Thoracic aorta (tissue), 2 donors: ENCODE data around the gene CYFIP1. TPM values are rescaled to one million over a fixed set of nuclear protein-coding genes. Genes with fewer than 3 reads are reported as not detected.
A peak's percentile ranks its signal among the peaks of the same experiment; 100 is the strongest.

ENCODE experiments used
- ATAC-seq: fragments of 150-250 bp; one replicate; pipeline ENCODE4 v1.8.0; 2017; ENCODE audit warnings: low read depth; ENCODE audit not compliant: insufficient number of reproducible peaks, low FRiP score
- DNase-seq: peaks from one replicate; pipeline ENCODE4 v3.0.0-alpha.2; 2020; ENCODE audit warnings: low spot score
- H3K27ac ChIP-seq, 2 donors: fragments of 200-600 bp; sonication (generic); 1 replicate in 1 of 2; 2 replicates in 1 of 2; pipeline ENCODE4 v1.5.1; 2016; ENCODE audit warnings: mild to moderate bottlenecking in 2 of 2, moderate library complexity in 2 of 2
- H3K27me3 ChIP-seq: fragments of 200-600 bp; sonication (generic); replicated peaks from 2 replicates; pipeline ENCODE4 v1.6.0; 2016; ENCODE audit warnings: mild to moderate bottlenecking; ENCODE audit not compliant: insufficient read depth
- H3K36me3 ChIP-seq: fragments of 200-600 bp; sonication (generic); one replicate; pipeline ENCODE4 v1.5.1; 2016
- H3K4me1 ChIP-seq, 2 donors: fragments of 200-600 bp; sonication (generic); 1 replicate in 1 of 2; 2 replicates in 1 of 2; pipeline versions ENCODE4 v1.5.1 to v1.6.0; 2016; ENCODE audit warnings: low read depth in 2 of 2, mild to moderate bottlenecking in 1 of 2; ENCODE audit not compliant: control insufficient read depth in 1 of 2
- H3K4me3 ChIP-seq: fragments of 200-600 bp; sonication (generic); 2 replicates; pipeline ENCODE4 v1.5.1; 2016; ENCODE audit warnings: mild to moderate bottlenecking
- H3K9me3 ChIP-seq: fragments of 200-600 bp; sonication (generic); 2 replicates; pipeline ENCODE4 v1.5.1; 2016
- total RNA-seq, 2 donors: library from RNA; depleted of rRNA; stranded (reverse); fragments of >200 nt; gene quantifications; one replicate each; pipeline versions ENCODE4 v1.1.0 to v1.2.3, GENCODE V29; 2016
- TF ChIP-seq, protein P1 (sequence below): fragments of 200-600 bp; sonication (generic); IDR thresholded peaks from one replicate; pipeline ENCODE4 v1.5.1; 2019; ENCODE audit warnings: antibody characterized with exemption

CYFIP1 gene
- total RNA-seq, 2 donors from 2014 or later = 112 to 150 TPM

DNA sequence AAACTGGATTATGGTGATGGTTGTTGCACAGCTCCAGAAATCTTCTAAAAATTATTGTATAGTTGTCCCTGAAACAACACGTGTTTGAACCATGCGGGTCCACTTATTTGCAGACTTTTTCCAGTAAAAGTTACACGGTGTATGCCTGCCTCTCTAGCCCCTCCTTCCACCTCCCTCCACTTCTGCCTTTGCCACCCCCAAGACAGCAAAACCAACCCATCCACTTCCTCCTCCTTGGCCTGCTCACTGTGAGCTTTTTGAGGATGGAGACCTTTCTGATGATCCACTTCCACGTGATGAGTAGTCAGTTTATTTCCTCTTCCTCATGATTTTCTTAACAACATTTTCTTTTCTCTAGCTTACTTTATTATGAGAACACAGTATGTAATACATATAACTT lies 5.4 kb downstream of the CYFIP1 start:
- no peak overlapping the region for H3K4me3 ChIP-seq
- H3K4me1 ChIP-seq = peaks cover 5 to 36% of the 10 kb centered on the region in 2 donors
- DNase-seq = no peak
- TF ChIP-seq, protein P1, sequence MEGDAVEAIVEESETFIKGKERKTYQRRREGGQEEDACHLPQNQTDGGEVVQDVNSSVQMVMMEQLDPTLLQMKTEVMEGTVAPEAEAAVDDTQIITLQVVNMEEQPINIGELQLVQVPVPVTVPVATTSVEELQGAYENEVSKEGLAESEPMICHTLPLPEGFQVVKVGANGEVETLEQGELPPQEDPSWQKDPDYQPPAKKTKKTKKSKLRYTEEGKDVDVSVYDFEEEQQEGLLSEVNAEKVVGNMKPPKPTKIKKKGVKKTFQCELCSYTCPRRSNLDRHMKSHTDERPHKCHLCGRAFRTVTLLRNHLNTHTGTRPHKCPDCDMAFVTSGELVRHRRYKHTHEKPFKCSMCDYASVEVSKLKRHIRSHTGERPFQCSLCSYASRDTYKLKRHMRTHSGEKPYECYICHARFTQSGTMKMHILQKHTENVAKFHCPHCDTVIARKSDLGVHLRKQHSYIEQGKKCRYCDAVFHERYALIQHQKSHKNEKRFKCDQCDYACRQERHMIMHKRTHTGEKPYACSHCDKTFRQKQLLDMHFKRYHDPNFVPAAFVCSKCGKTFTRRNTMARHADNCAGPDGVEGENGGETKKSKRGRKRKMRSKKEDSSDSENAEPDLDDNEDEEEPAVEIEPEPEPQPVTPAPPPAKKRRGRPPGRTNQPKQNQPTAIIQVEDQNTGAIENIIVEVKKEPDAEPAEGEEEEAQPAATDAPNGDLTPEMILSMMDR = no peak
- H3K9me3 ChIP-seq = no peaks in the 10 kb centered on the region
- H3K27me3 ChIP-seq = no peaks in the 10 kb centered on the region
- no peak overlapping the region for H3K27ac ChIP-seq
- no peak for ATAC-seq
- H3K36me3 ChIP-seq = no peaks in the 10 kb centered on the region

DNA sequence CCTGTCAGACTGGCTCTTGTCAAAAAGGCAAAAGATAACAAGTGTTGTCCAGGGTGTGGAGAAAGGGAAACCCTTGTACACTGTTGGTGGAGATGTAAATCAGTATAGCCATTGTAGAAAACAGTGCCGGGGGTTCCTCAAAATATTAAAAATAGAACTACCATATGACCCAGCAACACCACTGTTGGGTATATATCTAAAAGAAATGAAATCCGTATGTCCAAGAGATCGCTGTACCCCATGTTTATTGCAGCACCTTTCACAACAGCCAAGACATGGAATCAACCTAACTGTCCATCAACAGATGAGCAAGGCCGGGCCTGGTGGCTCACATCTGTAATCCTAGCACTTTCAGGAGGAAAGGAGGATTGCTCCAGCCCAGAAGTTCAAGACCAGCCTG lies 6.2 kb downstream of the CYFIP1 start:
- Histone ChIP-seq H3K27me3 (no peaks in the 10 kb centered on the region), H3K36me3 (no peaks in the 10 kb centered on the region), H3K27ac (no peak overlapping the region), H3K4me1 (peaks cover 5 to 40% of the 10 kb centered on the region in 2 donors), H3K4me3 (no peak overlapping the region), H3K9me3 (no peaks in the 10 kb centered on the region)
- TF ChIP-seq, protein P1 = no peak
- no peak for ATAC-seq
- DNase-seq = no peak

DNA sequence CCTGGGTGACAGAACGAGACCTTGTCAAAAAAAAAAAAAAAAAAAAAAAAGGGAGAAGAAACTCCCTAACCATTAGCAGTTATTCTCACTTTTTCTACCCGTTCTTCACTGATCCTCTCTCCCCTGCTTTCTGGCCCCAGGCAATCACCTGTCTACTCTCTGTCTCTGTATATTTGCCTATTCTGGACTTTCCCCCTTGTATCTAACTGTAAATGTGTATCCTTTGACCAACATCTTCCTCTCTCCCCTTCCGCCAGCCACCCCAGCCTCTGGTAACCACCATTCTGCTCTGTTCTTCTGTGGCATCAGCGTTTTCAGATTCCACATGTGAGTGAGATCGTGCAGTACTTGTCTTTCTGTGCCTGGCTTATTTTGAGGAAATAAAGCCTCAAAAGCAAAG lies 6.9 kb downstream of the CYFIP1 start:
- DNase-seq = no peak
- Histone ChIP-seq H3K9me3 (no peaks in the 10 kb centered on the region), H3K27ac (no peak overlapping the region), H3K36me3 (no peaks in the 10 kb centered on the region), H3K27me3 (no peaks in the 10 kb centered on the region), H3K4me3 (no peak overlapping the region), H3K4me1 (peaks cover 10 to 40% of the 10 kb centered on the region in 2 donors)
- TF ChIP-seq, protein P1 = no peak
- ATAC-seq = no peak

DNA sequence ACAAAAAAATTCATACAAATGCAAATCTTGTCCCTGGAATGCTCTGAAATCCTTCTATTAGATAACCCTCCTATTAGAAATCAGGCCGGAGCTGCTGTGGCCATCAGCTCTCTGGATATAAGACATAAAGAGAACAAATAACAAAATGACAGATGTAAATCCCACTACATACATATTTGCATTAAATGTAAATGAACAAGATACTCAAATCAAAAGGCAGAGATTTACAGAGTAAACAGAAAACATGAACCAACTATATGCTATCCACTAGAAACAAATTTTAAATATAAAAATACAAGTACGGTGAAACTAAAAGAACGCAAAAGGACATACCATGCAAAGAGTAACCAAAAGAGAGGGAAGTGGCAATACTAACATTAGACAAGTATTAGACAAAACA lies 10.7 kb downstream of the CYFIP1 start:
- Histone ChIP-seq H3K27me3 (no peaks in the 10 kb centered on the region), H3K27ac (no peak overlapping the region), H3K9me3 (no peaks in the 10 kb centered on the region), H3K4me1 (peaks cover 26 to 68% of the 10 kb centered on the region in 2 donors), H3K36me3 (no peaks in the 10 kb centered on the region), H3K4me3 (no peak overlapping the region)
- ATAC-seq (no peak), DNase-seq (no peak)
- TF ChIP-seq, protein P1 = no peak

DNA sequence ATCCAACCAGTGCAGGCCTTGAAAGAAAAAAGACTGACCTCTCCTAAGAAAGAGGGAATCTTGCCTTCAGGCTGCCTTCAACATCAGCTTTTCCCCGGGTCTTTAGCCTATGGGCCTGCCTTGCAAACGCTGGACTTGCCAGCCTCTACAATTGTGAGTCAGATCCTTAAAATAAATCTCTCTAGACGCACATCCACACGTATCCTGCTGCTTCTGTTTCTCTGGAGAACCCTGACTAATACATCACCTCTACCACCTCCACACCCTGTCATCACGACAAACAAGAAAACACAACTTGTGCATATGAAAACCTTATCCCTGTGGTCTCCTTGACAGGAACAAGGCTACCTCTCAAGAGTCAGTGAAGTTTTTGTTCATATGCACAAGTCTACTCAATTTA lies 11.8 kb downstream of the CYFIP1 start:
- H3K36me3 ChIP-seq = no peaks in the 10 kb centered on the region
- peaks cover 31 to 75% of the 10 kb centered on the region in 2 donors for H3K4me1 ChIP-seq
- no peaks in the 10 kb centered on the region for H3K9me3 ChIP-seq
- TF ChIP-seq, protein P1 = no peak
- peak overlapping the region; percentile 69 to 86 for H3K27ac ChIP-seq
- H3K4me3 ChIP-seq = no peak overlapping the region
- H3K27me3 ChIP-seq = no peaks in the 10 kb centered on the region
- ATAC-seq (peak; percentile 62), DNase-seq (no peak)
